K562 (cell line): ENCODE measurements around the gene WDR64. TPM values are rescaled to one million over a fixed set of nuclear protein-coding genes. Genes with fewer than 3 reads are reported as not detected.

ENCODE experiments used
- CAMTA2 ChIP-seq: fragments of 250-450 bp; sonication (Bioruptor Pico); conservative IDR thresholded peaks from 2 replicates; pipeline ENCODE4 v1.5.1; 2022
- CEBPG ChIP-seq, 3 experiments: fragments of 200-800 bp in 1 of 3; sonication (Bioruptor generic) in 1 of 3; sonication (generic) in 1 of 3; formaldehyde crosslinking in 1 of 3; IDR thresholded peaks in 2 of 3; conservative IDR thresholded peaks in 1 of 3; 2 replicates each; pipeline versions ENCODE4 v1.6.1 to v1.8.0; 2016 to 2022; ENCODE audit warnings: missing compliant biosample characterization in 2 of 3, missing genetic modification characterization in 2 of 3, mild to moderate bottlenecking in 1 of 3, missing genetic modification reagents in 1 of 3
- CHD1 ChIP-seq: fragments of 200-600 bp; sonication (generic); IDR thresholded peaks from one replicate; pipeline ENCODE4 v1.6.1; 2012; ENCODE audit warnings: mild to moderate bottlenecking, moderate library complexity, low read length, inconsistent platforms
- CTBP1 ChIP-seq: fragments of 450-650 bp; IDR thresholded peaks from 2 replicates; pipeline ENCODE4 v1.6.1; 2016; ENCODE audit warnings: borderline replicate concordance
- FOSL1 ChIP-seq: fragments of 200-800 bp; sonication (Bioruptor generic); conservative IDR thresholded peaks from 2 replicates; pipeline ENCODE4 v1.6.1; 2016; ENCODE audit warnings: missing genetic modification characterization, missing compliant biosample characterization
- HDAC1 ChIP-seq, 2 experiments: fragments of 450-650 bp; IDR thresholded peaks; 2 replicates each; pipeline ENCODE4 v1.6.1; 2016 to 2017; ENCODE audit warnings: inconsistent platforms in 1 of 2, mild to moderate bottlenecking in 1 of 2, moderate library complexity in 1 of 2
- HDAC3 ChIP-seq: fragments of 450-650 bp; IDR thresholded peaks from 2 replicates; pipeline ENCODE4 v1.6.1; 2018; ENCODE audit warnings: borderline replicate concordance, mild to moderate bottlenecking, moderate library complexity; ENCODE audit not compliant: partially characterized antibody
- HES1 ChIP-seq: fragments of 450-650 bp; IDR thresholded peaks from 2 replicates; pipeline ENCODE4 v1.6.1; 2016; ENCODE audit warnings: low read depth, mild to moderate bottlenecking, moderate library complexity
- HMG20A ChIP-seq: fragments of 450-650 bp; formaldehyde crosslinking; conservative IDR thresholded peaks from 2 replicates; pipeline ENCODE4 v1.4.0; 2020; ENCODE audit warnings: mild to moderate bottlenecking, mixed read lengths
- MCM7 ChIP-seq, 2 experiments: fragments of 450-650 bp; IDR thresholded peaks; 2 replicates each; pipeline ENCODE4 v1.6.1; 2016 to 2018
- NCOA1 ChIP-seq: fragments of 450-650 bp; IDR thresholded peaks from 2 replicates; pipeline ENCODE4 v1.6.1; 2016; ENCODE audit warnings: low read depth
- YBX1 ChIP-seq: fragments of 450-650 bp; IDR thresholded peaks from 2 replicates; pipeline ENCODE4 v1.7.1; 2016; ENCODE audit warnings: mild to moderate bottlenecking
- ZNF395 ChIP-seq: fragments of 200-800 bp; sonication (Bioruptor generic); IDR thresholded peaks from 2 replicates; pipeline ENCODE4 v1.6.1; 2017; ENCODE audit warnings: missing genetic modification characterization, missing compliant biosample characterization
- ZNF592 ChIP-seq: fragments of 450-650 bp; IDR thresholded peaks from 2 replicates; pipeline ENCODE4 v1.6.1; 2017; ENCODE audit warnings: antibody characterized with exemption, mild to moderate bottlenecking
- polyA plus RNA-seq, 8 experiments: library from polyadenylated mRNA; depleted of rRNA in 4 of 8; stranded (reverse) in 5 of 8; unstranded in 3 of 8; fragments of >200 nt; fragmentation: Nextera tagmentation in 2 of 8; fragmentation: Illumina TruSeq in 1 of 8; extraction: Ambion mirVana in 2 of 8; extraction: Trizol in 1 of 8; gene quantifications; 2 replicates each; pipeline versions ENCODE4 v1.2.1 to v1.2.3, GENCODE V29; 2011 to 2014; ENCODE audit warnings: inconsistent platforms in 1 of 8, missing spikeins in 1 of 8
- total RNA-seq, 7 experiments: library from RNA; depleted of rRNA in 6 of 7; stranded (reverse); fragments of >200 nt in 6 of 7; fragmentation: Illumina TruSeq in 2 of 7; extraction: Trizol in 2 of 7; gene quantifications; 2 replicates each; pipeline versions ENCODE4 v1.2.1 to v1.2.3, GENCODE V29; 2011 to 2021; ENCODE audit warnings: low replicate concordance in 1 of 7

WDR64 gene
- total and polyA plus RNA-seq, 9 of the 15 experiments (the other 6 are each of a cell fraction or from before 2014, with no cell fraction given): 0.06 to 0.29 (median 0.19) TPM; not detected in 5

- TF ChIP-seq HMG20A (no peak), ZNF592 (peak; percentile 53; the same call in 1 of the 2 replicates), CHD1 (no peak), CEBPG (CRISPR knock-in tag; IDR thresholded peaks at IDR 0.05) (peak; percentile 56; the same call in 1 of the 2 replicates), CEBPG (tag; conservative IDR thresholded peaks at IDR 0.05 in 1 of 2, IDR thresholded peaks at IDR 0.05 in 1 of 2) (peak; percentile 27 to 78; a peak in 3 of 4 replicates), FOSL1 (peak; percentile 71), YBX1 (no peak), HDAC1 (IDR thresholded peaks at IDR 0.05) (peak in 1 of 2 experiments; percentile 90; a peak in 2 of 4 replicates), CTBP1 (peak; percentile 93; the same call in 1 of the 2 replicates), HES1 (peak; percentile 51; the same call in 1 of the 2 replicates), MCM7 (IDR thresholded peaks at IDR 0.05) (peak in 1 of 2 experiments; percentile 56; a peak in 1 of 4 replicates), HDAC3 (peak; percentile 55), ZNF395 (0 out of 2 replicates have a peak, but pooled peaks have one; percentile 34), NCOA1 (peak; percentile 81), CAMTA2 (no peak)
Observed at GRCh38 chr1:241698177-241698576, 46.1 kb downstream of the WDR64 start (continued).
